OCI-LY1 (cell line): ENCODE results near the gene NR1H2.

ENCODE experiments used
- EZH2 ChIP-seq: fragments of 200-600 bp; sonication (generic), shearing (Covaris generic); IDR thresholded peaks from 2 replicates; pipeline ENCODE4 v1.8.0; 2017; ENCODE audit warnings: borderline replicate concordance, mixed run types, mild to moderate bottlenecking, antibody characterized with exemption, low read length, moderate library complexity, mixed read lengths
- TF ChIP-seq, protein P1 (sequence below): fragments of 200-600 bp; sonication (generic), shearing (Covaris generic); IDR thresholded peaks from 2 replicates; pipeline ENCODE4 v1.5.1; 2017; ENCODE audit warnings: mild to moderate bottlenecking, antibody characterized with exemption, low read length, moderate library complexity, mixed read lengths

DNA sequence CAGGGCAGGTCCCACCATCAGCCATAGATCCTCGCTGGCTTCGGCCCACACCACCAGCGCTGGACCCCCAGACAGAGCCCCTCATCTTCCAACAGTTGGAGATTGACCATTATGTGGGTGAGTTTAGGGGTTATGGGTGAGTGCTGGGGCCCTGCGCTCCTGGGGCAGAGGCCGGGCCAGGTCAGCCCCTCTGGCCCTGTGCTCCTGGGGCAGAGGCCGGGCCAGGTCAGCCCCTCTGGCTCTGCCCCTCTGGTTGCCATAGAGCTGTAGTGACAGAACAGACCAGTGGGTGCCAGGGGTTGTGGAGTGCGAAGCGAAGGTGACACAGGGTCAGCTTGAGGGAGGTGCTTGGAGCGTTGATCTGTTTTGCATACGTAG lies 23.1 kb downstream of the NR1H2 start:
- TF ChIP-seq, protein P1, sequence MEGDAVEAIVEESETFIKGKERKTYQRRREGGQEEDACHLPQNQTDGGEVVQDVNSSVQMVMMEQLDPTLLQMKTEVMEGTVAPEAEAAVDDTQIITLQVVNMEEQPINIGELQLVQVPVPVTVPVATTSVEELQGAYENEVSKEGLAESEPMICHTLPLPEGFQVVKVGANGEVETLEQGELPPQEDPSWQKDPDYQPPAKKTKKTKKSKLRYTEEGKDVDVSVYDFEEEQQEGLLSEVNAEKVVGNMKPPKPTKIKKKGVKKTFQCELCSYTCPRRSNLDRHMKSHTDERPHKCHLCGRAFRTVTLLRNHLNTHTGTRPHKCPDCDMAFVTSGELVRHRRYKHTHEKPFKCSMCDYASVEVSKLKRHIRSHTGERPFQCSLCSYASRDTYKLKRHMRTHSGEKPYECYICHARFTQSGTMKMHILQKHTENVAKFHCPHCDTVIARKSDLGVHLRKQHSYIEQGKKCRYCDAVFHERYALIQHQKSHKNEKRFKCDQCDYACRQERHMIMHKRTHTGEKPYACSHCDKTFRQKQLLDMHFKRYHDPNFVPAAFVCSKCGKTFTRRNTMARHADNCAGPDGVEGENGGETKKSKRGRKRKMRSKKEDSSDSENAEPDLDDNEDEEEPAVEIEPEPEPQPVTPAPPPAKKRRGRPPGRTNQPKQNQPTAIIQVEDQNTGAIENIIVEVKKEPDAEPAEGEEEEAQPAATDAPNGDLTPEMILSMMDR: no peak
- TF ChIP-seq EZH2: no peak
